ENCODE results near the gene RPS19. TPM values are rescaled to one million over a fixed set of nuclear protein-coding genes. Genes with fewer than 3 reads are reported as not detected.

RPS19 gene
- total RNA-seq, 1 experiment from 2014 or later = 3,019 TPM

GRCh38 chr19:41847351-41848105 lies 12.5 kb upstream of the RPS19 start:
- H3K36me3 ChIP-seq (replicated peaks; ENCODE audit: control insufficient read depth, insufficient read depth, low read length) = no peaks in the 10 kb centered on the region
- DNase-seq = peak; percentile 48
- H3K4me3 ChIP-seq (ENCODE audit: insufficient read depth, low read depth, low read length) = no peak overlapping the region
- H3K27me3 ChIP-seq (ENCODE audit: control insufficient read depth, insufficient read depth, low read length) = no peaks in the 10 kb centered on the region; the same call in 1 of the 2 replicates

- Histone ChIP-seq H3K27me3 (ENCODE audit: control insufficient read depth, insufficient read depth, low read length) (no peaks in the 10 kb centered on the region; the same call in 1 of the 2 replicates), H3K36me3 (replicated peaks; ENCODE audit: control insufficient read depth, insufficient read depth, low read length) (no peaks in the 10 kb centered on the region), H3K4me3 (ENCODE audit: insufficient read depth, low read depth, low read length) (no peak overlapping the region)
- peak; percentile 36 for DNase-seq
Observed at GRCh38 chr19:41848666-41849065, 11.4 kb upstream of the RPS19 start.

- DNase-seq = peak; percentile 12
- H3K27me3 ChIP-seq (ENCODE audit: control insufficient read depth, insufficient read depth, low read length) = no peaks in the 10 kb centered on the region; the same call in 1 of the 2 replicates
Observed at GRCh38 chr19:41849067-41849466, 11.0 kb upstream of the RPS19 start.

GRCh38 chr19:41850381-41850780 lies 9.7 kb upstream of the RPS19 start:
- no peaks in the 10 kb centered on the region; the same call in 1 of the 2 replicates for H3K27me3 ChIP-seq (ENCODE audit: control insufficient read depth, insufficient read depth, low read length)
- peak; percentile 16 for DNase-seq
- H3K36me3 ChIP-seq (replicated peaks; ENCODE audit: control insufficient read depth, insufficient read depth, low read length) = no peaks in the 10 kb centered on the region
- H3K4me3 ChIP-seq (ENCODE audit: insufficient read depth, low read depth, low read length) = no peak overlapping the region

More at GRCh38 chr19:41849067-41849466, 11.0 kb upstream of the RPS19 start:
- Histone ChIP-seq H3K36me3 (replicated peaks; ENCODE audit: control insufficient read depth, insufficient read depth, low read length) (no peaks in the 10 kb centered on the region), H3K4me3 (ENCODE audit: insufficient read depth, low read depth, low read length) (no peak overlapping the region)

GRCh38 chr19:41851456-41851855 lies 8.6 kb upstream of the RPS19 start:
- Histone ChIP-seq H3K27me3 (ENCODE audit: control insufficient read depth, insufficient read depth, low read length) (no peaks in the 10 kb centered on the region; the same call in 1 of the 2 replicates), H3K4me3 (ENCODE audit: insufficient read depth, low read depth, low read length) (no peak overlapping the region), H3K36me3 (replicated peaks; ENCODE audit: control insufficient read depth, insufficient read depth, low read length) (no peaks in the 10 kb centered on the region)
- peak; percentile 61 for DNase-seq

- H3K4me3 ChIP-seq (ENCODE audit: insufficient read depth, low read depth, low read length) = no peak overlapping the region
- H3K36me3 ChIP-seq (replicated peaks; ENCODE audit: control insufficient read depth, insufficient read depth, low read length) = no peaks in the 10 kb centered on the region
- H3K27me3 ChIP-seq (ENCODE audit: control insufficient read depth, insufficient read depth, low read length) = no peaks in the 10 kb centered on the region; the same call in 1 of the 2 replicates
- DNase-seq = peak; percentile 11
Observed at GRCh38 chr19:41853344-41853743, 6.7 kb upstream of the RPS19 start.

- Histone ChIP-seq H3K4me3 (ENCODE audit: insufficient read depth, low read depth, low read length) (no peak overlapping the region), H3K36me3 (replicated peaks; ENCODE audit: control insufficient read depth, insufficient read depth, low read length) (no peaks in the 10 kb centered on the region), H3K27me3 (ENCODE audit: control insufficient read depth, insufficient read depth, low read length) (no peaks in the 10 kb centered on the region; the same call in 1 of the 2 replicates)
- peak; percentile 7 for DNase-seq
Observed at GRCh38 chr19:41853768-41854167, 6.3 kb upstream of the RPS19 start.

- no peaks in the 10 kb centered on the region; the same call in 1 of the 2 replicates for H3K27me3 ChIP-seq (ENCODE audit: control insufficient read depth, insufficient read depth, low read length)
- H3K36me3 ChIP-seq (replicated peaks; ENCODE audit: control insufficient read depth, insufficient read depth, low read length) = peaks cover 34% of the 10 kb centered on the region
- H3K4me3 ChIP-seq (ENCODE audit: insufficient read depth, low read depth, low read length) = peak overlapping the region; percentile 2; the same call in 1 of the 2 replicates
- DNase-seq = no peak
Observed at GRCh38 chr19:41859213-41859617, 840 bp upstream of the RPS19 start.

- Histone ChIP-seq H3K36me3 (replicated peaks; ENCODE audit: control insufficient read depth, insufficient read depth, low read length) (peaks cover 43% of the 10 kb centered on the region), H3K4me3 (ENCODE audit: insufficient read depth, low read depth, low read length) (peak overlapping the region; percentile 76), H3K27me3 (ENCODE audit: control insufficient read depth, insufficient read depth, low read length) (no peaks in the 10 kb centered on the region; the same call in 1 of the 2 replicates)
- DNase-seq = no peak
Observed at GRCh38 chr19:41860419-41861115, 512 bp downstream of the RPS19 start.

GRCh38 chr19:41861116-41861768 lies 1.2 kb downstream of the RPS19 start:
- Histone ChIP-seq H3K36me3 (replicated peaks; ENCODE audit: control insufficient read depth, insufficient read depth, low read length) (peaks cover 45% of the 10 kb centered on the region), H3K4me3 (ENCODE audit: insufficient read depth, low read depth, low read length) (peak overlapping the region; percentile 76)
- DNase-seq = no peak

GRCh38 chr19:41861846-41862245 lies 1.8 kb downstream of the RPS19 start:
- DNase-seq = no peak
- H3K27me3 ChIP-seq (ENCODE audit: control insufficient read depth, insufficient read depth, low read length) = no peaks in the 10 kb centered on the region; the same call in 1 of the 2 replicates
- no peak overlapping the region for H3K4me3 ChIP-seq (ENCODE audit: insufficient read depth, low read depth, low read length)
- peaks cover 49% of the 10 kb centered on the region for H3K36me3 ChIP-seq (replicated peaks; ENCODE audit: control insufficient read depth, insufficient read depth, low read length)

More at GRCh38 chr19:41861116-41861768, 1.2 kb downstream of the RPS19 start:
- no peaks in the 10 kb centered on the region; the same call in 1 of the 2 replicates for H3K27me3 ChIP-seq (ENCODE audit: control insufficient read depth, insufficient read depth, low read length)

GRCh38 chr19:41862445-41862986 lies 2.5 kb downstream of the RPS19 start:
- Histone ChIP-seq H3K4me3 (ENCODE audit: insufficient read depth, low read depth, low read length) (no peak overlapping the region), H3K36me3 (replicated peaks; ENCODE audit: control insufficient read depth, insufficient read depth, low read length) (peaks cover 51% of the 10 kb centered on the region)

GRCh38 chr19:41863209-41863931 lies 3.3 kb downstream of the RPS19 start:
- DNase-seq = no peak
- no peaks in the 10 kb centered on the region for H3K27me3 ChIP-seq (ENCODE audit: control insufficient read depth, insufficient read depth, low read length)
- peaks cover 57% of the 10 kb centered on the region for H3K36me3 ChIP-seq (replicated peaks; ENCODE audit: control insufficient read depth, insufficient read depth, low read length)
- no peak overlapping the region for H3K4me3 ChIP-seq (ENCODE audit: insufficient read depth, low read depth, low read length)

More at GRCh38 chr19:41862445-41862986, 2.5 kb downstream of the RPS19 start:
- no peak for DNase-seq
- H3K27me3 ChIP-seq (ENCODE audit: control insufficient read depth, insufficient read depth, low read length) = no peaks in the 10 kb centered on the region; the same call in 1 of the 2 replicates
